ENCODE results near the gene RELN.

The RELN gene

GRCh38 chr7:103796327-103796962 lies 193.0 kb downstream of the RELN start:
- no peak for TF ChIP-seq CTCF (IDR thresholded peaks at IDR 0.05)

GRCh38 chr7:103795787-103796186 lies 193.7 kb downstream of the RELN start:
- TF ChIP-seq CTCF (IDR thresholded peaks at IDR 0.05) = no peak

DNA sequence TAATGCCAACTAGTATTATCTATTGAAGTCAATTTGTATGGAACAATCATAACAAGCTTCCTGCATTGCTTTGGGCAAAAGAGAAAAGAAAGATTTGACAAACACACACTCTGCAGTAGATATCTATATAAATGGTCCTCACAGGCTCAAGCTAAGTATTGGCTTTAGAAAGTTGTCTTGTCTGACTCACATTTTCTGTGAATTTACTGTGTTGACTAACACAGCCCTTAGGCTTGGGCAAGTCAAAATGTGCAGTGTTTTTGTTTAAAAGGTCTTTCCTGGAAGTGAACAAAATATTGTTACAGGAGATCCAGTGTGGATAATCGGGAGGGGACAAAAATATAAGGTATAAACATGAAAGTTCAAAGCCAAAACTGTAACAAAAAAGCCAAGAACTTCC lies 194.4 kb downstream of the RELN start:
- TF ChIP-seq CTCF (IDR thresholded peaks at IDR 0.05) = no peak

- TF ChIP-seq CTCF (IDR thresholded peaks at IDR 0.05) = no peak
Observed at GRCh38 chr7:103794424-103794823, 195.0 kb downstream of the RELN start.

DNA sequence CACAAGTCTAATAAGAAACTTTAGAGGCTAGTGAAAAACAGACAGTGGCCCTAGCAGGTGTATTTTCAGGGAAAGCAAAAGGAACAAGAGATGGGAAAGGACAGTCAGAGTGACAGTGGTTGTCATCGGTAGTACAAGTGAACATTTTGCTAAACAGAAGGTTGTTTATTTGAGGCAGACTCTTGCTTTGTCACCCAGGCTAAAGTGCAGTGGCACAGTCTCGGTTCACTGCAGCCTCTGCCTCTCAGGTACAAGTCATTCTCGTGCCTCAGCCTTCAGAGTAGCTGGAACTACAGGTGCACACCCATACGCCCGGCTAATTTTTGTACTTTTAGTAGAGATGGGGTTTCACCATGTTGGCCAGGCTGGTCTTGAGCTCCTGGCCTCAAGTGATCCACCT lies 195.8 kb downstream of the RELN start:
- TF ChIP-seq CTCF (IDR thresholded peaks at IDR 0.05) = no peak

DNA sequence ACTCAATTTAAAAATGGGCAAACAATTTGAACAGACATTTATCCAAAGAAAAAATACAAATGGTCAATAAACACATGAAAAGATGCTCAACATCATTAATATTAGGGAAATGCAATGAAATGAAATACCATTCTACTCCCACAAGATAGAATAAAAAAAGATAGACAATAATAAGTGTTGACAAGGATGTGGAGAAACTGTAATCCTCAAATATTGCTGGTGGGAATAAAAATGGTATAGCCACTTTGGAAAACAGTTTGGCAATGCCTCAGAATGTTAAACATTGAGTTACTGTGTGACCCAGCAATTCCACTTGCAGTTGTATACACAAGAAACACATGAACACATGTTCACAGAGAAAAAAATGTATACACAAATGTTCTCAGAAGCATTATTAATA lies 197.6 kb downstream of the RELN start:
- TF ChIP-seq CTCF (IDR thresholded peaks at IDR 0.05) = no peak

DNA sequence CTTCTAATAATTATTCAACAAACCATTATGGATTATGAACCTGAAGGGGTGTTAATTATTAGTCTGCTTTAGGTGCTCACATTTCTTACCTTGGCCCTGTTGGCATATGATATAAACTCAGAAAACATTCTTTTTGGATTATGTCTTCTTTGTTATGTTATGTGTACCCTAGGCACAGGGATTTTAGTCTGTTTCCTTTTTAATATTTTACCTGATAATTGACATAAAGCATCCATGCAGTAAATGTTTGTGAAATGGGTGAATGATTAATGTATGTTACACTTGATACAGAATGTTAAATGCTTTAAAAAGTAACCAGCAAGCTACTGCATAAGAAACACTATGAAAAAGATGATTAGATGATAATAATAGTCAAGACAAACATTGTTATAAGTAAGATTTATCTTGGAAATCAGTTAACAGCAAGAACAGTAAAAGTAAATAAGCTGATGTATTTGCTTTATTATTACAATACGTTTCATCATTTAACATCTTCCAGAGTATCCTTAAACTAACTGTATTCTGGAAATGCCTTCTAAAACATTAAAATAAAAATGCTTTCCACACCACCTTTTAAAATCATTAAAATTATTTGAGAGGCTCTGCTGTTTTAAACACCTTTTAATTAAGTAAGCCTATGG lies 204.7 kb downstream of the RELN start:
- no peak for TF ChIP-seq CTCF (IDR thresholded peaks at IDR 0.05)
